GM10248 (cell line): ENCODE results near the gene PFKL.

ENCODE experiments used
- CTCF ChIA-PET: fragments of 300-600 bp; sonication (Branson Sonifier 250); formaldehyde crosslinking; extraction: SDS; loops from one replicate; lab custom pipeline; 2021; ENCODE audit warnings: antibody characterized with exemption; lab: Yijun Ruan, JAX
- POLR2A ChIA-PET: fragments of 350-650 bp; sonication (Branson Sonifier 250); formaldehyde crosslinking; extraction: SDS; loops from one replicate; lab custom pipeline; 2020; ENCODE audit warnings: antibody characterized with exemption; lab: Yijun Ruan, JAX
- DNase-seq: peaks from one replicate; pipeline ENCODE4 v3.0.0; 2012; ENCODE audit errors: extremely low spot score
- TF ChIP-seq, protein P1 (sequence below): IDR thresholded peaks from 2 replicates; pipeline ENCODE4 v1.5.1; 2012; ENCODE audit warnings: mild to moderate bottlenecking, low read depth; ENCODE audit errors: extremely low read depth, missing control alignments, control extremely low read depth

PFKL gene

GRCh38 chr21:44319407-44320065 is 19.7 kb downstream of the PFKL start:
- DNase-seq: no peak
- ChIA-PET CTCF (interaction anchor here (1.0 to 2.1 kb wide), 3 partner anchors 9 to 24 kb away, joined by 3 to 7 read pairs (median 4); no protein-coding TSS in a partner anchor), POLR2A (interaction anchor here (1.0 kb wide), 1 partner anchor 10 kb away, joined by 5 read pairs; no protein-coding TSS in a partner anchor)
- TF ChIP-seq, protein P1, sequence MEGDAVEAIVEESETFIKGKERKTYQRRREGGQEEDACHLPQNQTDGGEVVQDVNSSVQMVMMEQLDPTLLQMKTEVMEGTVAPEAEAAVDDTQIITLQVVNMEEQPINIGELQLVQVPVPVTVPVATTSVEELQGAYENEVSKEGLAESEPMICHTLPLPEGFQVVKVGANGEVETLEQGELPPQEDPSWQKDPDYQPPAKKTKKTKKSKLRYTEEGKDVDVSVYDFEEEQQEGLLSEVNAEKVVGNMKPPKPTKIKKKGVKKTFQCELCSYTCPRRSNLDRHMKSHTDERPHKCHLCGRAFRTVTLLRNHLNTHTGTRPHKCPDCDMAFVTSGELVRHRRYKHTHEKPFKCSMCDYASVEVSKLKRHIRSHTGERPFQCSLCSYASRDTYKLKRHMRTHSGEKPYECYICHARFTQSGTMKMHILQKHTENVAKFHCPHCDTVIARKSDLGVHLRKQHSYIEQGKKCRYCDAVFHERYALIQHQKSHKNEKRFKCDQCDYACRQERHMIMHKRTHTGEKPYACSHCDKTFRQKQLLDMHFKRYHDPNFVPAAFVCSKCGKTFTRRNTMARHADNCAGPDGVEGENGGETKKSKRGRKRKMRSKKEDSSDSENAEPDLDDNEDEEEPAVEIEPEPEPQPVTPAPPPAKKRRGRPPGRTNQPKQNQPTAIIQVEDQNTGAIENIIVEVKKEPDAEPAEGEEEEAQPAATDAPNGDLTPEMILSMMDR: no peak

- ChIA-PET POLR2A (no interaction called here), CTCF (no interaction called here)
- TF ChIP-seq, protein P1: no peak
- DNase-seq: no peak
Measured at GRCh38 chr21:44320847-44321246, 21.0 kb downstream of the PFKL start.

- TF ChIP-seq, protein P1: no peak
- CTCF ChIA-PET: interaction anchor here (0.6 kb wide), 1 partner anchor 428 kb away, joined by 3 read pairs; no protein-coding TSS in a partner anchor
Measured at GRCh38 chr21:44321846-44322450, 22.1 kb downstream of the PFKL start.

DNA sequence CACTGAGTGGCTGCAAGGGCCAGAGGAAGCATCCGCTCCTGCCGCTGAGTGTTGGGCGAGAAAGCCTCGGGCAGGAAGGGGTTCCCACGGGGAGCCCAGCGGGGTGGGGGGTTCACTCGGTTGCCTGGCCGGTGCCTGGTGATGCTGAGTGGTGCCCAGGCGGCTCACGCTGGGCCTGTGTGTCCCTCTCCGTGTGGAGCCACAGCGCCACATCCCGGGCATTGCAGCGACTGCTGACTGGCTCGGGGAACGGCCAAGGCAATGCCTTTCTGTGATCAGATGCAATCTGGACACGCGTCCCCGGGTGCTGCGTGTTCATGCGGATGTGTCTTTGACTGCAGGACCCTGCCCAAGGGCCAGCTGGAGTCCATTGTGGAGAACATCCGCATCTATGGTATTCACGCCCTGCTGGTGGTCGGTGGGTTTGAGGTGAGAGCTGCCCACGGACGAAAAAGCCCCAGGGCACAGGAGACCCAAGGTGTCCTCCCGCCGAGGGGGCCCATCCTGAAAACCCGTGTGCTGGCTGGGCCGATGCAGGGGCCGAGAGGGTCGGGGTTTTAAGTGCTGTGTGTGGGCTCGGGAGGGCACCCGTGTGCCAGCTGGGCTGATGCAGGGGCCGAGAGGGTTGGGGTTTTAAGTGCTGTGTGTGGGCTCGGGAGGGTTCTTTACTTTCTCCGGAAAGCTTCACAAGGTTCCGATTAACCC is 22.9 kb downstream of the PFKL start:
- DNase-seq: no peak
- CTCF ChIA-PET: no interaction called here
- POLR2A ChIA-PET: no interaction called here
- TF ChIP-seq, protein P1: no peak

More at GRCh38 chr21:44321846-44322450, 22.1 kb downstream of the PFKL start:
- POLR2A ChIA-PET: no interaction called here
- no peak for DNase-seq

DNA sequence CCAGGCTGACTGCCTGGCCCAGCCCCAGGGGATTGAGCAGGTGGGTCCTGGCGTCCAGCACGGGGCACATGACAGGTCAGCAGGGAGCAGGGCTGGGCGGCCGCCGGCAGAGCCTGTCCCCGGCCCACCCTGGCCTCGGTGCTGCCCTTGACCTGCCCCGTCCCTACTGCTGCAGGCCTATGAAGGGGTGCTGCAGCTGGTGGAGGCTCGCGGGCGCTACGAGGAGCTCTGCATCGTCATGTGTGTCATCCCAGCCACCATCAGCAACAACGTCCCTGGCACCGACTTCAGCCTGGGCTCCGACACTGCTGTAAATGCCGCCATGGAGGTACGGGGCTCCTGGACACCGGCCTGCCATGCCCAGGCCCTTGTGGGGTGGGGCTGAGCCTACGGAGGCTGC is 23.7 kb downstream of the PFKL start:
- POLR2A ChIA-PET: interaction anchor here (0.6 kb wide), 1 partner anchor 323 kb away, joined by 5 read pairs; the partner anchor contains the start of gene KRTAP10-11
- DNase-seq: no peak
- CTCF ChIA-PET: interaction anchor here (2.7 kb wide), 1 partner anchor 26 kb away, joined by 7 read pairs; no protein-coding TSS in a partner anchor
- TF ChIP-seq, protein P1: no peak
